GM19452 (cell line): ENCODE data around the gene CYFIP2.
"Not testable (repeated sequence)": the region's sequence is repeated elsewhere in the genome, so short reads cannot be mapped to it uniquely, and the experiment has no call there.

ENCODE experiments used
- ATAC-seq: cut with Tn5 transposase; IDR thresholded peaks from one replicate; pipeline ENCODE4 v1.9.1; 2021; ENCODE audit not compliant: unreplicated experiment

CYFIP2 gene

DNA sequence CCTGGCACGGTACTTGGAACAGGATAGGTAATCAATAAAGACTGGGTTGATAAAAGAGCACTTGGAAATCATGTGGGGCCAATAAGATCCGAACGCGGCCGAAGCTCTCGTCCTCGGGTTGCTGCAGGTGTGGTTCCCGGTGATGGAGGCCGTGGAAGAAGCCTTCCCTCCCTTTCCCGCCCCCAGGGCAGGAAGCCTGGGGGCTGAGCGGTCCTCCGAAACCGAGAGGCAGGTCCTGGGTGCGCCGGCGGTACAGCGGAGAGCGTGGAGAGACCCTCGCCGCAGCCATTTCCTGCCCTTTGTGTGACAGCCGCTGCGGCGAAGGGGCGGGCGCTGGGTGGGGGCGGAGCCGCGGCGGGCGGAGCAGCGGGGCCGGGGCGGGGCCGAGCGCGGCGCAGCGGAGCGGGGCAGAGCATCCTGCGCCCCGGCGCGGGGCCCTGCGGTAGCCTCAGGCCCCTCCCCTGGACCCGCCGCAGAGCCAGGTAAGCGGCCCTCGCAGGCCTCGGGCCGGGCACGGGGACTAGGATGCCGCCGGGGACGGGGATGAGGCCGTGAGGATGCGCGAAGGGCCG, at the start of gene CYFIP2:
Gene CYFIP2, plus strand, starts transcription at position 410 of the 572 bp plus-strand sequence. CDS start 19,239 bp downstream, outside the sequence.
- peak; percentile 87 for ATAC-seq

DNA sequence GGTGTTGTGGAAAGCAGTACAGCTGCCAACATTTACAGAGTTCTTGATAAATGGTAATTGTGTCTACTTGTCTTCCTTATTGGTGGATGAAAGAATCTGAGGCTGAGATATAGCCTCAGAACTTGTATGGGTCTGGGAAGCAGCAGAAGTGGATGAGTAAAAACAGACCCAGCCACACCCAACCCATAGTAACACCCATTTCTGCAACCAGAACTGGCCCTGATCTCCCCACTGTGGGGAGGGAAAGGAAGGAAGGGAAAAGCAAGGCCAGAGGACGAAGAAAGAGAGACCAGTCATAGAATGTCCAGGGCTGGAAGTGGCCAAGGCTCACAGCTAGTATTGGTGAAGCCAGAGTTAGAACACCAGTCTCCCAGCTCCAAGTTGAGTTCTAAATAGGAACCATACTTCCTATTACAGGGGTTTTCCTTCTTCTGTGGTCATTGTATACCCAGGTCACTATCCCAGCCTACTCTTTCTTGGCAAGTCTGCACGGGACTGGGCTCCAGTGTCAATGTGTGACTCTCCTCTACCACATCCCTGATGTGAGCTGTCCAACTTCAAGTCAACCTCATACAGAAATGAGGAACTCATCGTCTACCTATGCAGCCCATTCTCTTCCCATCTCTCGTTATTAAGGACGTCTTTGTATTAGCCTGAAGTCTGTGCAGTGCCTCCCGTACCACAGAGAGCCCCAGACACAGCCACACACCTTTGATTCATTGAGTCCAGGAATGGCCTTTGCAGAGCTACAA, 49.4 kb upstream of the CYFIP2 start:
- no peak for ATAC-seq

DNA sequence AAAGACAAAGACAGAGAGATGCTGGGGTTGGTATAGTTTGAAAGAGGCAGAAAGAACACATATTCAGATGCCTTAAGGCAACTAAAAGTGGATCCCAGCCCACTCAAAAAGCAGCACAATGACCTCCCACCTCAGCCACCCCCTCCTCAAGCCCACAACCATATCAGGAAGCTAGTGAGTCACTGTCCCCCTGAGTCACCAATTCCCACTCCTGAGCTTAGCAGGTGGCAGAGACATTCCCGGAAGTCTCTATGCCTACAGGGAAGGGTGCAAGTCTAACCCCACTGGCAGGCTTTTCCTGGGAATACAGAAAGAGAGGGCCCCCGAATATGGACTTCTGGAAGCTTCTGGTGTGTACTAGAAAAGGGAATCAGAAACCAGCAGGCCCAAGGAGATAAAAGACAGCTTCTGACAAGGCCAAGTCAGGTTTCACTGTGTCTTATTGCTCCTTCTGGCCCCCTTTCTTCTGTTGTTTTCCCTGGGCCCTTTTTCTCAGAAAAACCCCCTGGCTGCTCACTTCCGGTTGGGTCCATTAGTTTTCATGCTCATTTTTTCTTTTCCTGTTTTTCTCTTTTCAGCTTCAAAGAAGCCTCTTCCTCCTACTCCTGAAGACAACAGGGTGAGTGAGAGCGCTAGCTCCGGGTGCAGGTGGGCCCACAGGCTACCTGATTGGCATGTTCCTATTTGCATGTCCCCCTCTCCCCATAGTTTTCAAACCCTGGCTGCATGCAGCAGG, 48.5 kb upstream of the CYFIP2 start:
- no peak for ATAC-seq

DNA sequence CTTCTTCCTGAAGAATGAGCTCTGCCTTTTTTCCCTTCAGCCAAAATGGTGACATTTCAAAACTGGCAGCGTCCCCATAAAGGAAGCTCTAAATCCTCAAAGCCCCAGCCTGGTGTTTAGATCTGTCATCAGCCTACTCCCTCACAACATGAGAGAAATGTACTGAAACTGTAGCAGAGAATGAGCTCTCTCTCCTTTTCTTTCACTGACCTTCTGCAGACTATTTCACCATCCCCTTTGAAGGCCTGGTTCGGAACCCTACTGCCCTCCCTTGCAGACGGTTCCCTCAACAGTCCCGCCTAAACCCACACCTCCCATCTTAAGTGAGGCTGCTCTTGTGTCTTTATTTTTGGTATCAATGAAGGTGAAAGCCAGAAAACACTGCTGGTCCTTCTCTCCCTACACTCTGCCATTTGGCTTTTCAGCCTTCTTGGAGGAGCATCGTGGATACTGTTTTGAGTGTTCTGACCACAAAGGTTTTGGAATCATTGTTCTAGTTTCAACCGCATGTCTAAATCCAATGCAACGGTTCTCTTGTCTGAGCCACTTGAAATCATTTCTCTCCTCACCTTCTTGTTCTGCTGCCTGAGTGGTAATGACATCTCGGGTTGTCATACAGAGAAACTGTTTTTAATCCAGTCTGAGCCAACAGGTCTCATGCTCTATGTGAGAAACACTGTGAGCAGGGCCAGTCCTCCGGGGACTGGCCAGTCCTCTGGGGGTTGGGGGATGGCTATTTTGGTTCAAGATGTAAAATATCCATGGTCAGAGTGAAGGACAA, 46.2 kb upstream of the CYFIP2 start:
- peak; percentile 47 for ATAC-seq

DNA sequence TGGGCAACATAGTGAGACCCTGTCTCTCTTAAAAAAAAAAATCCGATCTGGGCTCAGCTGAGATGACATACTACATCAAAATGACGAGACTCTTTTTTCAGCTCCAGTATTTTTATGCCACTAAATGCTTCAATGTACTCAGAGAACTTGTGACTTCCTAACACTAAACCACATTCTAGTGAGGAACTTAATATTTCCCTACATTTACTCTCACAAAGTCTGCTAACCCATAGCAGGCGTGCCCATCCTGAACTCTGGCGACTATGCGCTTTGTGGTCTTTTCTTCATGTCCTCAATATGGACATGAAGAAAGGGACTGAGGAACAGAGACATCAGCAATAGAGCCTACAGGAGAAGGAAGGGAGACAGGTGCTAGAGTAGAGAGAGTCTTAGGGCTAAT, 44.0 kb upstream of the CYFIP2 start:
- ATAC-seq = no peak

DNA sequence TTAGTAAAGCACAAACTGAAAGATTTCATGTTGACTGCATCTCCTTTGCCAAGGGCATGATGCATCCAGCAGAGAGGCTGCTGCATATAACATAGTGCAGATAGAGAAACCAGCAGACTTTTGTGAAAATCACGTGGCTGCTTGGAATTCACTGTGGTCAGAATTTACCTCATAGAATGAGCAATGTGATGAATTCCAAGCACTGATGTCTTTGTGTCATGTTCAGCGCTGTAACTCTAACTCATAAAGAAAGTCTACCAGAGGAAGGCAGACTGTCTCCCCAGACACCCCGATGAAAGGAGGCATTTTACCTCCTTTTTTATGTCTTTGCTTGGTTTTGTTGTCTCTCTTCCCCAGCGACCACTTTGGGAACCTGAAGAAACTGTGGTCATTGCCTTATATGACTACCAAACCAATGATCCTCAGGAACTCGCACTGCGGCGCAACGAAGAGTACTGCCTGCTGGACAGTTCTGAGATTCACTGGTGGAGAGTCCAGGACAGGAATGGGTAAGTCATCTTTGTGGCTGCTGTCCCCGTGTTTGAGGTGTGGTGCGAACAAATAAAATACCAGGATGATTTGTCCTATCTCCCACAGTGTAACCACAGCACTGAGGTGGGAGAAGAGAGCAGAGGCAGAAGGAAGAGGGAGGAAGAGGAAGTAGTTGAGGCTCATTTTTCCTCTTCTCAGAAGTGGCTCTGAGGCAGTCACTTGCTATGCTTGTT, 43.3 kb upstream of the CYFIP2 start:
- ATAC-seq = no peak

DNA sequence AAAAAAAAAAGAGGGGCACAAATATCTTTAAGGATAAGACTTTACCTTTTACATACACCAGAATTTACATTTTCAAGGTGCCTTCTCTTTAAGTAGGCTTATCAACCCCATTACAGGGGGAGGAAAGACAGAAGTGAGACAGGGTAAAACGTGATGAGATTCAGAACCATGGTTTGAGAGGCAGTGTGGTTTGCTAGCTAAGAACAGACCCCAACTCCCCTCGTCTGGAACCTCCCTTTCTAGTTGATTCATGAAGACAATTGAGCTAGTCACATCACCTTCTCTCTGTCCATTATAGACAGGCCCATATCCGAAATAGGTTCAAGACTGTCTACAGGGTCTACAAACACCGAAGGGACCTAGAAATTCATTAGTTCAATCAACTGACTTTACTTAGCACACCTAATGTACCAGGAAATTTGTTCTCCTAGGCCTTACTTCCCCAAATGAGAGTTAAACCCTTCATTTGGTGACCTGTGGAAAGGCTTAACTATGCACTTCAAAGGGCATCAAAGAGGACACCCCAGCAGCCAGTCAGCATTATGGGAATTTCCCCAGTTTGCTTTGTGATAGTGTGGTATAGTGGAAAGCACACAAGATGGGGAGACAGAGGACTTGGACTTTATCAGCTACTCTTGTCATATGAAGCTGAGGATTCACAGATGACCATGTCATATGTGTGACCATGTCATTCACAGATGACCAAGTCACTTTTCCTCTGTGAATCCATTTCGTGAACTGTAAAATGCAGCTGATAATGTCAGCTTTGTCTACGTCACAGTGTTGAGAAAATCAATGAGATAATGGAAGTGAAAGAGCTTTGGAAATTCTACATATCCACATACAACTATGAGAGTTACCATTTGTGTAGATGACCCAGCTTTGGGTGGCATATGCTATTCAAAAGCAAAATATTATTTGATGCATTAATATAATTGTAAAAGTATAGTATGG, 40.2 kb upstream of the CYFIP2 start:
- ATAC-seq = no peak

DNA sequence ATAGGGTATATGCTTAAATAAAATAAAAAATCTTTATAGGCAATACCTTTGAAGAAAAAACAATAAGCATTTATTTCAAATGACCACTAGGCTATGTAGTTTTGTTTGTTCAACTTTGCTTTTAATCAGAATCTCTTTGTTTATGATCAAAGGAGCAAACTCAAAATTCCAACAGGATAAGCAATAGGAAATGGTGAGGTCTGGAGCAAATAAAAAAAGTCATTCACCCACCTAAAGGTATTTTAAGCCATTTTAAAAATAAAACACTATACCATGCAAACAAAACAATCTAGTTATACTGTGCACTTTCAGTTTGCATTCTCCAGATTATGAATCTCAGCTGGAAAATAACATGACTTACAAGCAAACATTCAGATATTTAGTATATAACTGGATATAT, 35.3 kb upstream of the CYFIP2 start:
- no peak for ATAC-seq

DNA sequence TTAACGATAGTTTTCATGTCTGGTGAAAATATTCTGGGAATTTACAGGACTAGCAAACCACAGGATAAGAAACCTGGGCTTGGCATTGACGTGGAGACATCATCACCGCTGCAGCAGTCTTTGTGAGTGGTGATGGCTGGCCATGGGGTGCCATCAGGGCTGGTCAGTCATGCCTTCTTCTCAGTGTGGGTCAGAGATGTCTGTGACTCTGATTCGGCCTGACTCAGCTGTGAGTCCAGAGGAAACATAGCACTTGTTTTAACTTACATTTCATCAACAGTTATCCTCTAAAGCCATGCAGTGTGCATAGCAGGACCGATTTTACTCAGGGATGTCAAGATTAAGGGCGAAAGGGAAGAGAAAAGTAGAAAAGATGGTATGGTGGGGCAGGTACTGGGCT, 33.2 kb upstream of the CYFIP2 start:
- no peak for ATAC-seq

DNA sequence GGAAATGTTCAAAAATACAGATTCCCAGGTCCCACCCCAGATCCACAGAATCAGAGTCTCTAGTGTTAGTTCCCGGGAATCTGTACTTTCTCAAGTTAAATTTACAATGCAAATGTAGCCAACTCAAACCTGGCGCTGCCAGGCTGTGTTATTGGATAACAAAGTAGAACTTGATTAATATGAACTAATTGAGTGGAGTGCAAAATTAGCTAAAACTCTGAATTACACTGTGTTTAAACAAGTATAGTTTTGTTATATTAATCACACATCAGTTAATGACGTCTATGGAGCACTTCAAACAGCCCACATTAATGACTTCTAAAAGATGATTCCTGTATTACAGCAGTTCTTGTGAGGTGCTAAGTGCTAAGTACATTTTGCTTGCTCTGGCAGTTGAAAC, 32.4 kb upstream of the CYFIP2 start:
- ATAC-seq = no peak

DNA sequence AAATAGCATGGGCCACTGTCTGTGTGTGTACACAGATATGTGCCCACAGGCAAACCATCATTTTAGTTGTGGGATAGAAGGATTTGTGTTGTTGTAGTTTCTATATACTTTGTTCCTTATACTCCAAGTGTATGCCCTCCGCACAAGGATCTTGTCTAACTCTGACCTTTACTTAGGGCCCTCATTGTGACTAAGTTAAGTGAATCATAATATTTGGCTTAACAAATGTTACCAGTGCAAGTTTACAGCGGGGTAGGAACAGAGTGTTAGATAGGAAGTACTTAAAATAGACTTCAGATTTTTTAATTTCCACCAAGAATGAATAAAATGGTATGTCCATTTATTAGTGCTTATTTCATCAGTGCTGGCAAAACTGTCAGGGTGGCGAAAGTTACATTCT, 29.5 kb upstream of the CYFIP2 start:
- no peak for ATAC-seq

DNA sequence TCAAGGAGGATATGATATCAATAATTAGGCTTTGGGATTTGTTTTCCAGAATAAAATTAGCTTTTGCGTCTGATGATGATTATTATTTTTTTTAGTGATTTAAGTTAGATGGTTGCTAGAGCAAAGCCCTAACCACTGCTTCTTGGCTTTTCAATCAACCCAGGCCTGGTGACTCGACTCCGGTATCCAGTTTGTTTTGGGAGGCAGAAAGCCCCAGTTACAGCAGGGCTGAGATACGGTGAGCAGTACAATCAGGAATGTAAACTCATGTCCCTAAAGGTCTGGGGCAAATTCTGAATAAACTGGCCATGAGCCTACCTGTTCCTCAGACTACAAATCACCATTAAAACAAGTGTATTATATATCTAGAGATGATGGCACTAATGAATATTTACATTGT, 24.4 kb upstream of the CYFIP2 start:
- ATAC-seq = no peak

DNA sequence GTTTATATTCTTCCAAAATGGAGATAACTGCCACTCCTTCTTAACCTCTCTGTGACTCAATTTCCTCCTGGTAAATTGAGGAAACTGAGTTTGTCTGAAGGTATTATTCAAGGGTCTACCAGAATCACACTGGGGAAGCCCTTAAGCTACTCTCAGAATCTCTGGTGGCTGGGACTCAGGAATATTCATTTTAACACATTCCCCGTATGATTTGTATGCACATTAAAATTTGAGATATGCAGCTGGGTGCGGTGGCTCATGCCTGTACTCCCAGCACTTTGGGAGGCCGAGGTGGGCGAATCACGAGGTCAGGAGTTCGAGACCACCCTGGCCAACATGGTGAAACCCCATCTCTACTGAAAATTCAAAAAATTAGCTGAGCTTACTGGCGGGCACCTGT, 21.2 kb upstream of the CYFIP2 start:
- not testable (repeated sequence) for ATAC-seq

DNA sequence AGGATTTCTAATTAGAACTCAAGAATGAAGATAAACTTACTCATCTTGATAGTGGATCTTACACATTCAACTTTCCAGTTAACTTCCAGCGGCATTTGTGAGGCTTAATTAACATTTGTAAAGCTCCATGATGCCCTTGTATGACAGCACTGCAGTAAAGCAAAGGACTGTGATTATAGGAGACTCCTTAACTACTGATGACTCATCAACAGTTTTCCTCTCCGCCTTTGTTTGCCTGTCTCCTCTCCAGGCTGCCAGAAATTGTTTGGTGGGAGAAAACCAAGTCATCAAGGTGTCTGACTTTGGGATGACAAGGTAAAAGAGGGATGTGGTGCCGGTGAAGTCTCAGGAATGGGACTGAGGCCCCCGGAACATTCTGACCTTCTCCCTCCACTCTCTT, 20.4 kb upstream of the CYFIP2 start:
- ATAC-seq = no peak

DNA sequence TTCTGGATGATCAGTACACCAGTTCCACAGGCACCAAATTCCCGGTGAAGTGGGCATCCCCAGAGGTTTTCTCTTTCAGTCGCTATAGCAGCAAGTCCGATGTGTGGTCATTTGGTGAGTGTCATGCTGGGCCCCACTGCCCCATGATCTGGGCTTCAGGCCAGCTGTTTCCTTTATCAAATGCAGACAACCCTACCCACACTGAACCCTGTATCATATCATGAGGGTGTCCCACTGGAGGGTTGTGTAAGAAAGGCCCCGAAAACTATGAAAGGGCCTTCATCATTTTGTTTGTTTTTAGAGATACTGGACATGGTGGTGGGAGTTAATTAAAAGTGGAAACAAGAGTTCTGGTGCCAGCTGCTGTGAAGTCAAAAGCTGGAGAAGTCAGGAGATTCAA, 20.0 kb upstream of the CYFIP2 start:
- ATAC-seq = no peak

DNA sequence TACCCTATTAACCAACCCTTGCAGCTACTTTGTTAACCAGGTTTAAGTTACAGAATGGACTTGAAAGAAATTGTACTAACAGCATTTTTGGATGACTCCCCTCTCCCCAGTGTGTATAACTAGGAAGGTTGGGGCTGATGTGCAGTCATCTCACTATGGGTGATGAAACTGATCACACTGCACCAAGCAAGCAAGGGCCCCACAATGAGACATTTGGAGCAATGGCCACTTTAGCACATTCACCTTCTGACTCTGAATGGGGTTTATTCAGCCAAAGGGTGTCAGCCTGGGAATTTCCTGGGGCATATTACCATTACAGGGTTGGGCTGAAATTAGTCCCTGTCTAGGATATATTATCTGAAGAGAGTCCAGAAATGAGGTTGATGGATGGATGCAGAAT, 18.7 kb upstream of the CYFIP2 start:
- ATAC-seq = no peak

DNA sequence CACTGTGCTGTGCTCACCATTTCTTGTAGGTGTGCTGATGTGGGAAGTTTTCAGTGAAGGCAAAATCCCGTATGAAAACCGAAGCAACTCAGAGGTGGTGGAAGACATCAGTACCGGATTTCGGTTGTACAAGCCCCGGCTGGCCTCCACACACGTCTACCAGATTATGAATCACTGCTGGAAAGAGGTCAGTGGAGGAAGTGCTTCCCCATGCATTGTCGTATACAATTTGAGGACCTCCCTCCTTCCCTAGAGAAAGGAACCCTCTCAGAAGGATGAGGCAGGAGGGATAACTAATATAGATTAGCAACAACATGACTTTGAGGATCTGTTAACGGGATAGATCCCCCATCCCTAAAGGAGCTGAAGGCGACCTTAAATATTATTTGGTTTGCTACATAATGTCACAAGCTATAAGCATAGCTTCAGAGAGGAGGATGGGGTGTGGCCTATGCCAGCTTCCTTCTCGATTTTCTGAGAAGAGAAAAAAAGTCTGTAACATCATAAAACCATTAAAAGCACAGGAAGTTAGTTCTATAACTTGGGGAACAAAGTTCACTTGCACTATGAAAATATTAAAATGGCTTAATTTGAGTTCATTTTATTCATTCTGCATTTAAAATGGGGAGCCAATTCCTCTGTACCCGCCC, 17.0 kb upstream of the CYFIP2 start:
- ATAC-seq = no peak

DNA sequence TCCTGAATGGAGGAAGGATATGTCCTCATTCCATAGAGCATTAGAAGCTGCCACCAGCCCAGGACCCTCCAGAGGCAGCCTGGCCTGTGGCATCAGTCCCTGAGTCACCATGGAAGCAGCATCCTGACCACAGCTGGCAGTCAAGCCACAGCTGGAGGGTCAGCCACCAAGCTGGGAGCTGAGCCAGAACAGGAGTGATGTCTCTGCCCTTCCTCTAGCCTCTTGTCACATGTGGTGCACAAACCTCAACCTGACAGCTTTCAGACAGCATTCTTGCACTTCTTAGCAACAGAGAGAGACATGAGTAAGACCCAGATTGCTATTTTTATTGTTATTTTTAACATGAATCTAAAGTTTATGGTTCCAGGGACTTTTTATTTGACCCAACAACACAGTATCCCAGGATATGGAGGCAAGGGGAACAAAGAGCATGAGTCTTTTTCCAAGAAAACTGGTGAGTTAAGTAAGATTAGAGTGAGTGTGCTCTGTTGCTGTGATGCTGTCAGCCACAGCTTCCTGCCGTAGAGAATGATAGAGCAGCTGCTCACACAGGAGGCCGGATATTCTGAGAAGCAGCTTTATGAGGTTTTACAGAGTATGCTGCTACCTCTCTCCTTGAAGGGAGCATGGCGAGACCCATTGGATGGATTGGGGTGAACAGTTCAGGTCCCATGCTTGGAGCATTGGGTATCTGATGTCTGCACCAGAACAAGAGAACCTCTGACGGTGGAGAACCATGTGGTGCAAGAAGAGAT, 13.0 kb upstream of the CYFIP2 start:
- peak; percentile 96 for ATAC-seq
